ENCODE data around the gene ERC1.
"Not testable (repeated sequence)": the region's sequence is repeated elsewhere in the genome, so short reads cannot be mapped to it uniquely, and the experiment has no call there.

ERC1 gene

GRCh38 chr12:1220127-1221092 lies 229.4 kb downstream of the ERC1 start:
- no peak for DNase-seq (ENCODE audit: low read depth in 2 of 2)

GRCh38 chr12:1222858-1223639 lies 232.0 kb downstream of the ERC1 start:
- DNase-seq (ENCODE audit: low read depth in 2 of 2) = no peak

- no peak for DNase-seq (ENCODE audit: low read depth in 2 of 2)
Measured at GRCh38 chr12:1226951-1227350, 235.9 kb downstream of the ERC1 start.

- DNase-seq (ENCODE audit: low read depth in 2 of 2) = no peak
Measured at GRCh38 chr12:1234073-1234472, 243.1 kb downstream of the ERC1 start.

- no peak for DNase-seq (ENCODE audit: low read depth in 2 of 2)
Measured at GRCh38 chr12:1246637-1247036, 255.6 kb downstream of the ERC1 start.

GRCh38 chr12:1250641-1251040 lies 259.6 kb downstream of the ERC1 start:
- no peak for DNase-seq (ENCODE audit: low read depth in 2 of 2)

GRCh38 chr12:1252758-1253157 lies 261.7 kb downstream of the ERC1 start:
- no peak for DNase-seq (ENCODE audit: low read depth in 2 of 2)

GRCh38 chr12:1255125-1255524 lies 264.1 kb downstream of the ERC1 start:
- not testable (repeated sequence) for DNase-seq (ENCODE audit: low read depth in 2 of 2)

GRCh38 chr12:1255854-1256253 lies 264.8 kb downstream of the ERC1 start:
- DNase-seq (ENCODE audit: low read depth in 2 of 2) = not testable (repeated sequence)

GRCh38 chr12:1256285-1256684 lies 265.3 kb downstream of the ERC1 start:
- no peak for DNase-seq (ENCODE audit: low read depth in 2 of 2)

- DNase-seq (ENCODE audit: low read depth in 2 of 2) = no peak
Measured at GRCh38 chr12:1256991-1257390, 266.0 kb downstream of the ERC1 start.

GRCh38 chr12:1262011-1262410 lies 271.0 kb downstream of the ERC1 start:
- DNase-seq (ENCODE audit: low read depth in 2 of 2) = no peak

- DNase-seq (ENCODE audit: low read depth in 2 of 2) = no peak
Measured at GRCh38 chr12:1267243-1267642, 276.2 kb downstream of the ERC1 start.

- no peak for DNase-seq (ENCODE audit: low read depth in 2 of 2)
Measured at GRCh38 chr12:1272142-1272541, 281.1 kb downstream of the ERC1 start.

- DNase-seq (ENCODE audit: low read depth in 2 of 2) = no peak
Measured at GRCh38 chr12:1273051-1273450, 282.0 kb downstream of the ERC1 start.

GRCh38 chr12:1277905-1278304 lies 286.9 kb downstream of the ERC1 start:
- DNase-seq (ENCODE audit: low read depth in 2 of 2) = no peak

- no peak for DNase-seq (ENCODE audit: low read depth in 2 of 2)
Measured at GRCh38 chr12:1279050-1279449, 288.0 kb downstream of the ERC1 start.

- no peak for DNase-seq (ENCODE audit: low read depth in 2 of 2)
Measured at GRCh38 chr12:1280059-1280458, 289.0 kb downstream of the ERC1 start.

- no peak for DNase-seq (ENCODE audit: low read depth in 2 of 2)
Measured at GRCh38 chr12:1281683-1282366, 290.8 kb downstream of the ERC1 start.

GRCh38 chr12:1282670-1283315 lies 291.8 kb downstream of the ERC1 start:
- no peak for DNase-seq (ENCODE audit: low read depth in 2 of 2)

- no peak for DNase-seq (ENCODE audit: low read depth in 2 of 2)
Measured at GRCh38 chr12:1283316-1283715, 292.3 kb downstream of the ERC1 start.

- no peak for DNase-seq (ENCODE audit: low read depth in 2 of 2)
Measured at GRCh38 chr12:1284611-1285010, 293.6 kb downstream of the ERC1 start.

All from stimulated activated CD8-positive, alpha-beta memory T cell treated with anti-CD3 and anti-CD28 coated beads, Interleukin-7, amount 100 ng/mL, for 4 hours (primary cell).